Heart right ventricle (tissue), 16 donors: Measurements from ENCODE around the gene CASQ2. TPM values are rescaled to one million over a fixed set of nuclear protein-coding genes. Genes with fewer than 3 reads are reported as not detected.

Experiments used
- ATAC-seq, 8 donors: fragments of 200-7000 bp; cut with Tn5 transposase; one replicate each; pipeline ENCODE4 v1.9.1; 2020; ENCODE audit warnings: mild to moderate bottlenecking in 8 of 8, moderate library complexity in 8 of 8, moderate number of reproducible peaks in 1 of 8
- DNase-seq, 2 donors: peaks; one replicate each; pipeline ENCODE4 v3.0.0-alpha.2; 2020
- H3K27ac ChIP-seq, 10 donors: fragments of 200-600 bp; sonication (generic) in 2 of 10; one replicate each; pipeline versions ENCODE4 v1.5.0 to v1.8.0; 2020 to 2022; ENCODE audit warnings: mild to moderate bottlenecking in 3 of 10
- H3K27me3 ChIP-seq, 7 donors: fragments of 200-600 bp; one replicate each; pipeline ENCODE4 v1.8.0; 2021 to 2022; ENCODE audit warnings: mild to moderate bottlenecking in 2 of 7
- H3K36me3 ChIP-seq, 9 donors: fragments of 200-600 bp; sonication (generic) in 1 of 9; one replicate each; pipeline versions ENCODE4 v1.5.0 to v1.8.0; 2020 to 2022; ENCODE audit warnings: mild to moderate bottlenecking in 2 of 9
- H3K4me1 ChIP-seq, 9 donors: fragments of 200-600 bp; sonication (generic) in 1 of 9; one replicate each; pipeline versions ENCODE4 v1.5.0 to v1.8.0; 2020 to 2022; ENCODE audit warnings: mild to moderate bottlenecking in 4 of 9
- H3K4me3 ChIP-seq, 10 donors: fragments of 200-600 bp; sonication (generic) in 2 of 10; one replicate each; pipeline versions ENCODE4 v1.5.0 to v1.8.0; 2020 to 2022; ENCODE audit warnings: mild to moderate bottlenecking in 7 of 10, moderate library complexity in 2 of 10
- H3K9me3 ChIP-seq, 11 donors: fragments of 200-600 bp in 10 of 11; sonication (generic) in 2 of 11; one replicate each; pipeline versions ENCODE4 v1.5.0 to v1.8.0; 2013 to 2022; ENCODE audit warnings: mild to moderate bottlenecking in 2 of 11, control low read depth in 1 of 11, moderate library complexity in 1 of 11
- CTCF ChIP-seq, 9 donors: fragments of 200-600 bp; sonication (generic) in 2 of 9; IDR thresholded peaks; one replicate each; pipeline versions ENCODE4 v1.5.0 to v1.8.0; 2021 to 2022; ENCODE audit warnings: antibody characterized with exemption in 9 of 9, mild to moderate bottlenecking in 5 of 9, moderate library complexity in 1 of 9
- WGBS, 2 donors: extraction: QIAGEN DNeasy Blood & Tissue Kit; methylation state at CpG; one replicate each; pipeline ENCODE4 v1.1.7; 2013; ENCODE audit warnings: inconsistent platforms in 1 of 2; 5-methylcytosine and 5-hydroxymethylcytosine counted together
- intact Hi-C, 10 donors: fragments of 100-400 bp; cut with DNase I; formaldehyde crosslinking; loops; one replicate each; pipeline versions ENCODE4 v1.11.1 to v1.14.2; 2022
- polyA plus RNA-seq, 2 donors: library from polyadenylated mRNA; stranded (reverse); fragments of 200-250 nt; gene quantifications; one replicate each; pipeline ENCODE4 v1.2.3, GENCODE V29; 2013
- total RNA-seq, 10 donors: library from RNA; stranded (reverse); fragmentation: NEBNext Ultra II Directional in 3 of 10; extraction: Animal tissue kit (Norgen Biotek cat#: 25700) in 3 of 10; gene quantifications; one replicate each; pipeline versions ENCODE4 v1.2.1 to v1.2.4, GENCODE V29; 2021 to 2023
- donor health status: Arrhythmogenic right ventricular cardiomyopathy.
- donor health status: ischemic (EF 13 %, LVEDD 7.1; RV severe dilation, severe dysfunction).
- donor health status: healthy with polysubstance abuse.
- donor health status: DM: no; HTN: yes; CAD: no.
- donor health status: DM: no; HTN: no; CAD: no.
- donor health status: ischemic (EF 25% LVEDD 6.9; RV normal size, moderate dysfunction).
- donor health status: ischemic (EF 25% LVEDD 5.7; RV mildly dilated, moderate dysfunction).
- donor health status: healthy.
- donor health status: DM: yes; HTN: yes; CAD: no.
- donor health status: Ischemic cardiomyopathy.
- donor health status: ischemic (EF 35%, LVEDD 5.7; RV mildly dilated, moderate dysfunction).
- donor health status: nonischemic (EF 11% LVEDD 7.7; RV severe dilation, severe dysfunction).
- donor health status: DM: yes; HTN: yes; CAD: no.
- donor health status: PGD.
- donor health status: ischemic (EF 29% LVEDD 5.4; RV normal size, mild dysfunction).
- donor health status: nonischemic (EF 23%, LVEDD 6.1; RV moderate dilation, normal function).

Gene CASQ2
- total and polyA plus RNA-seq, 12 donors: 443 to 1,698 (median 1,186) TPM

GRCh38 chr1:115732316-115732715 lies 36.2 kb downstream of the CASQ2 start:
- intact Hi-C loops: no loop called here
- no peak overlapping the region for H3K4me3 ChIP-seq
- H3K9me3 ChIP-seq: no peaks in the 10 kb centered on the region
- ATAC-seq (no peak), DNase-seq (no peak)
- 55 to 66% methylated on average over 4 of the region's 4 CpGs for WGBS, 2 donors
- no peaks in the 10 kb centered on the region for H3K27me3 ChIP-seq
- no peak for TF ChIP-seq CTCF (IDR thresholded peaks at IDR 0.05)
- H3K36me3 ChIP-seq: peaks cover 0 to 62% (median 0%) of the 10 kb centered on the region in 9 donors
- peak overlapping the region in 1 of 10 donors; percentile 33 for H3K27ac ChIP-seq
- peaks cover 4 to 41% (median 23%) of the 10 kb centered on the region in 9 donors for H3K4me1 ChIP-seq

- H3K27ac ChIP-seq: peak overlapping the region in 1 of 10 donors; percentile 48
- no peaks in the 10 kb centered on the region for H3K27me3 ChIP-seq
- DNase-seq (no peak), ATAC-seq (no peak)
- no peak overlapping the region for H3K4me3 ChIP-seq
- intact Hi-C loops: loop anchor here in 1 of 10 donors (5.0 kb wide), 1 partner anchor 33 kb away; no protein-coding TSS in a partner anchor
- WGBS, 2 donors: 84 to 90% methylated on average over 4 of the region's 4 CpGs
- H3K9me3 ChIP-seq: no peaks in the 10 kb centered on the region
- TF ChIP-seq CTCF (IDR thresholded peaks at IDR 0.05): no peak
- H3K36me3 ChIP-seq: peaks cover 0 to 59% (median 0%) of the 10 kb centered on the region in 9 donors
- H3K4me1 ChIP-seq: peaks cover 5 to 58% (median 40%) of the 10 kb centered on the region in 9 donors
Observed at GRCh38 chr1:115729756-115730155, 38.8 kb downstream of the CASQ2 start.

GRCh38 chr1:115728341-115728740 lies 40.2 kb downstream of the CASQ2 start:
- Histone ChIP-seq H3K27ac (peak overlapping the region in 9 of 10 donors; percentile 62 to 86 (median 78)), H3K9me3 (no peaks in the 10 kb centered on the region), H3K27me3 (no peaks in the 10 kb centered on the region), H3K4me1 (peaks cover 5 to 62% (median 40%) of the 10 kb centered on the region in 9 donors), H3K4me3 (no peak overlapping the region), H3K36me3 (peaks cover 0 to 55% (median 0%) of the 10 kb centered on the region in 9 donors)
- no peak for ATAC-seq
- intact Hi-C loops: loop anchor here in 1 of 10 donors (5.0 kb wide), 1 partner anchor 34 kb away; no protein-coding TSS in a partner anchor
- TF ChIP-seq CTCF (IDR thresholded peaks at IDR 0.05): no peak
- 72 to 76% methylated on average over 1 of the region's 1 CpG for WGBS, 2 donors
- DNase-seq: no peak

GRCh38 chr1:115727706-115728249 lies 40.7 kb downstream of the CASQ2 start:
- no peak for TF ChIP-seq CTCF (IDR thresholded peaks at IDR 0.05)
- Histone ChIP-seq H3K27me3 (no peaks in the 10 kb centered on the region), H3K27ac (peak overlapping the region in 9 of 10 donors; percentile 62 to 86 (median 78)), H3K36me3 (peaks cover 0 to 50% (median 0%) of the 10 kb centered on the region in 9 donors), H3K9me3 (no peaks in the 10 kb centered on the region), H3K4me3 (no peak overlapping the region), H3K4me1 (peaks cover 5 to 62% (median 40%) of the 10 kb centered on the region in 9 donors)
- WGBS, 2 donors: 30 to 36% methylated on average over 7 of the region's 7 CpGs
- intact Hi-C loops: loop anchor here in 1 of 10 donors (5.0 kb wide), 1 partner anchor 35 kb away; no protein-coding TSS in a partner anchor
- DNase-seq: peak; percentile 50 to 59
- ATAC-seq: peak; percentile 61 to 93 (median 80)
